TTC549 (cell line): Measurements from ENCODE around the gene APP.

ENCODE experiments used
- FAIRE-seq: peaks from 2 replicates; lab custom pipeline; 2012; peaks lifted over from hg19 to GRCh38; lab: Jason Lieb, UNC

The APP gene

GRCh38 chr21:25901330-25901979 lies 269.1 kb downstream of the APP start:
- FAIRE-seq: no peak

- FAIRE-seq: no peak
Measured at GRCh38 chr21:25898671-25899070, 271.9 kb downstream of the APP start.

GRCh38 chr21:25897383-25897782 lies 273.2 kb downstream of the APP start:
- no peak for FAIRE-seq

- no peak for FAIRE-seq
Measured at GRCh38 chr21:25896501-25897056, 274.0 kb downstream of the APP start.

GRCh38 chr21:25895565-25896205 lies 274.9 kb downstream of the APP start:
- no peak for FAIRE-seq

GRCh38 chr21:25893191-25893590 lies 277.4 kb downstream of the APP start:
- no peak for FAIRE-seq

GRCh38 chr21:25891596-25891995 lies 279.0 kb downstream of the APP start:
- no peak for FAIRE-seq

- FAIRE-seq: no peak
Measured at GRCh38 chr21:25890001-25890400, 280.6 kb downstream of the APP start.

GRCh38 chr21:25888711-25889110 lies 281.9 kb downstream of the APP start:
- no peak for FAIRE-seq

GRCh38 chr21:25887646-25888306 lies 282.8 kb downstream of the APP start:
- no peak for FAIRE-seq

- no peak for FAIRE-seq
Measured at GRCh38 chr21:25887166-25887565, 283.4 kb downstream of the APP start.

GRCh38 chr21:25885880-25886279 lies 284.7 kb downstream of the APP start:
- no peak for FAIRE-seq

- no peak for FAIRE-seq
Measured at GRCh38 chr21:25885405-25885804, 285.2 kb downstream of the APP start.

- no peak for FAIRE-seq
Measured at GRCh38 chr21:25884311-25884710, 286.3 kb downstream of the APP start.

GRCh38 chr21:25881524-25882376 lies 288.8 kb downstream of the APP start:
- peak; percentile 53 for FAIRE-seq

GRCh38 chr21:25879203-25879602 lies 291.4 kb downstream of the APP start:
- FAIRE-seq: no peak

GRCh38 chr21:25878344-25878743 lies 292.2 kb downstream of the APP start:
- FAIRE-seq: no peak

- no peak for FAIRE-seq
Measured at GRCh38 chr21:25872271-25872670, 298.3 kb downstream of the APP start.

- no peak for FAIRE-seq
Measured at GRCh38 chr21:25871566-25871965, 299.0 kb downstream of the APP start.

- no peak for FAIRE-seq
Measured at GRCh38 chr21:25870084-25870483, 300.5 kb downstream of the APP start.

- no peak for FAIRE-seq
Measured at GRCh38 chr21:25867061-25867460, 303.5 kb downstream of the APP start.

GRCh38 chr21:25863747-25864146 lies 306.8 kb downstream of the APP start:
- no peak for FAIRE-seq
